Coronary artery (tissue), 2 donors: ENCODE measurements around the gene SLC7A8.

ENCODE experiments used
- DNase-seq: peaks from one replicate; pipeline ENCODE4 v3.0.0-alpha.2; 2017; ENCODE audit warnings: low spot score
- H3K27ac ChIP-seq, 2 donors: fragments of 200-600 bp; sonication (generic); one replicate each; pipeline ENCODE4 v1.5.1; 2016 to 2019
- H3K4me3 ChIP-seq: fragments of 200-600 bp; sonication (generic); 2 replicates; pipeline ENCODE4 v1.5.1; 2016; ENCODE audit warnings: mild to moderate bottlenecking, moderate library complexity
- TF ChIP-seq, protein P1 (sequence below): fragments of 200-600 bp; sonication (generic); IDR thresholded peaks from one replicate; pipeline ENCODE4 v1.5.1; 2019; ENCODE audit warnings: antibody characterized with exemption

Gene SLC7A8

DNA sequence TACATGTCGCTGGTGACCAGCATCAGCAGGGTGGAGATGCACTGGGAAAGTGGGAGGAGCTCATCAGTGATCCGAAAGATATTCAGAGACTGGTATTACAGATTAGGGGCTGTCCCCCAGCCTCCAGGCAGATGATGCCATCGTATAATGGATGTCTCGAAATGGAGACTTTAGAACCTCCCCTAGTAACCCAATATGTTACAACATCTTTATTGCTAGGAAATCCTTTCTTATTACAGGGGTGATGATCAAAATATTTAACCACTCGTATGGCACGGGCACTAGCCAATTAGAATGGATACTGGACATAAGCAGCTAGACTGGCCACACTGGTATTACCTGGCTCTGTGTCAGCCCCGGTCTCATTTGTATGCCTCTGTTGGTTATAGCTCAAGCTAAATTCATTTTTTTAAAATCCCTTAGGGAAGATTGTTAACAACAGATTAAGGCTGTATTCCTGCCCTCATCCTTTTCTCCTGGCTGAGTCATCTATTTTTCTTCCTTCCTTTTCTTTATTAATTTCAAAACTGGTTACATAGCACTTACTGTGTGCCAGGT is 53.6 kb downstream of the SLC7A8 start:
- Histone ChIP-seq H3K27ac (no peak overlapping the region), H3K4me3 (no peak overlapping the region)
- TF ChIP-seq, protein P1, sequence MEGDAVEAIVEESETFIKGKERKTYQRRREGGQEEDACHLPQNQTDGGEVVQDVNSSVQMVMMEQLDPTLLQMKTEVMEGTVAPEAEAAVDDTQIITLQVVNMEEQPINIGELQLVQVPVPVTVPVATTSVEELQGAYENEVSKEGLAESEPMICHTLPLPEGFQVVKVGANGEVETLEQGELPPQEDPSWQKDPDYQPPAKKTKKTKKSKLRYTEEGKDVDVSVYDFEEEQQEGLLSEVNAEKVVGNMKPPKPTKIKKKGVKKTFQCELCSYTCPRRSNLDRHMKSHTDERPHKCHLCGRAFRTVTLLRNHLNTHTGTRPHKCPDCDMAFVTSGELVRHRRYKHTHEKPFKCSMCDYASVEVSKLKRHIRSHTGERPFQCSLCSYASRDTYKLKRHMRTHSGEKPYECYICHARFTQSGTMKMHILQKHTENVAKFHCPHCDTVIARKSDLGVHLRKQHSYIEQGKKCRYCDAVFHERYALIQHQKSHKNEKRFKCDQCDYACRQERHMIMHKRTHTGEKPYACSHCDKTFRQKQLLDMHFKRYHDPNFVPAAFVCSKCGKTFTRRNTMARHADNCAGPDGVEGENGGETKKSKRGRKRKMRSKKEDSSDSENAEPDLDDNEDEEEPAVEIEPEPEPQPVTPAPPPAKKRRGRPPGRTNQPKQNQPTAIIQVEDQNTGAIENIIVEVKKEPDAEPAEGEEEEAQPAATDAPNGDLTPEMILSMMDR = no peak
- DNase-seq = no peak

- no peak for DNase-seq
- H3K4me3 ChIP-seq = no peak overlapping the region
- TF ChIP-seq, protein P1 = no peak
- H3K27ac ChIP-seq = no peak overlapping the region
Observed at GRCh38 chr14:23128969-23129758, 54.3 kb downstream of the SLC7A8 start.

DNA sequence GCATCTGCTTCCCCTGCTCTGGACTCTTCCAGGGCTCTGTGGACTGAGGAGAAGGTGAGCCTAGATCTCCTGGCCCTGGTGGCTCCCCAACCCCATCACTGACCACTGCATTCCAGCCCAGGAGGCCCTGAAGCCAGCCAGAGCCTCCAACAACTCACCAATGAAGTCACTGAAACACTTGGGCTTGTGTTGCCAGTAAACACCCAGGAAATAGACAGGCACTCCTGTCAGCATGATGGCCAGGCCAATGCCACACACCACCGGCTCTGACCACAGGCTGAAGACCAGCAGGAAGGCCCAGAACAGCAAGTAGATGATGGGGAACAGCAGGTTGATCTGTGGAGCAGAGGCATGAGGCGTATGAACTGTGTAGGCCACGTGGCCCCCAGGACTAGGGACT is 55.6 kb downstream of the SLC7A8 start:
- DNase-seq = no peak
- H3K27ac ChIP-seq = no peak overlapping the region
- no peak overlapping the region for H3K4me3 ChIP-seq
- TF ChIP-seq, protein P1 = no peak

DNA sequence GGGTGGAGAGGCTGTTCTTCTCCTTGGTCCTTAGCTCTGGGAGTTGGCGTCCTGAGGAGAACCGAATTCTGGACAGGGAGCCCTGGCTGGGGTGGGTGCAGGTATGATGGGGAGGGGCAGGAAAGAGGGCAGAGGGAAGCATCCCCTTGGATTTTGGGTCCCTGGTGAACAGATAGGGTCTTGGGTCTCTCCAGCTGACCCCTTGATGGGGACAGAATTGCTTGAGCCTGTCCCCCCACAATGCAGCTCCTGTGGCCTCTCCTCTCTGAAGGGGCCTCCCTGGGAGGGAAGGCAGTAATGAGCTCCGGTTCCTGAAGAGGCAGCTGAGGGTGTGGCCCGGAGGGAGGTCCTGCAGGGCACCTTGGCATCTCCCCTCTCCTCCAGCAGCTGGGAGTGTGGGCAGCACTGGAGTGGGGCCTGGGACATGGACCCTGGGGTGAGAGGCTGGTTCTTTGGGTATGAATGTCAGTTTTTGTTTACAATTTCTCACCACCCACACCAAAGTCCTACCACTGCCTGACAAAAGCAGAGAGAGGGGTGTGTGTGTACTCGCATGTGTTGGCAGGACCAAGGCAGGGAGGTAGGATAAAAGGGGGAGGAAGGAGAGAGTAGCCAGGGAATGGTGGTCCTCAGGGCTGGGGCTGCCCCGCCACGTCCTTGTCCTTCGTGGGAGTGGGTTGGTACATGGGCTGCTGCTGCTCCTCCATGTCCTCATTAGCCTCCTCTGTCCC is 56.7 kb downstream of the SLC7A8 start:
- TF ChIP-seq, protein P1 = no peak
- Histone ChIP-seq H3K4me3 (no peak overlapping the region), H3K27ac (no peak overlapping the region)
- no peak for DNase-seq

GRCh38 chr14:23125933-23126524 is 57.4 kb downstream of the SLC7A8 start:
- TF ChIP-seq, protein P1 = no peak
- Histone ChIP-seq H3K27ac (peak overlapping the region in 1 of 2 donors; percentile 28), H3K4me3 (no peak overlapping the region)
- no peak for DNase-seq

DNA sequence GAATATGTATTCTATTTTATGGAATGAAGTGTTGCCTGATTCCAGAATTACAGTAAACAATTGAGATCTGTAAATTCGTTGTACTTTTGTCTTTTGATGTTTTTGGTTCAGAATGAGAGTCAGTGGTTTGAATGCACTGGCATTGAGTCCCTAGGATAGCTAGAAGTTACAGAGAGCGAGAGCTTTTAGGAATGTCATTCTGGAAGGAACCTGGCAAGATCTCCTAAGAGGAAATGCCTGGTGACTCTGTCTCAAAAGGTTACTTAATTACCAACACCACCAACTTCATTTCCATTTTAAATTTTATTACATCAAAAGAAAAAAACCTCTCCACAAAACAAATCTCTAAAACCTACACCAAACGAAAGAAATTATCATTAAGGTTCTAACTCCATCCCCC is 58.4 kb downstream of the SLC7A8 start:
- TF ChIP-seq, protein P1 = no peak
- no peak overlapping the region for H3K4me3 ChIP-seq
- peak overlapping the region in 1 of 2 donors; percentile 26 for H3K27ac ChIP-seq
- no peak for DNase-seq
